Fibroblast of peridontal ligament (primary cell): ENCODE results near the gene ARMC7.

Experiments
- DNase-seq: peaks from one replicate; pipeline ENCODE4 v3.0.0-alpha.2; 2010; ENCODE audit errors: extremely low read depth

The ARMC7 gene

GRCh38 chr17:75078284-75079022 is 31.3 kb upstream of the ARMC7 start:
- peak; percentile 67 for DNase-seq

GRCh38 chr17:75079023-75079373 is 30.8 kb upstream of the ARMC7 start:
- DNase-seq, result no peak

- no peak for DNase-seq
Measured at GRCh38 chr17:75081611-75082540, 27.9 kb upstream of the ARMC7 start.

GRCh38 chr17:75082683-75083082 is 27.1 kb upstream of the ARMC7 start:
- no peak for DNase-seq

GRCh38 chr17:75084039-75084660 is 25.6 kb upstream of the ARMC7 start:
- DNase-seq, result no peak

GRCh38 chr17:75086496-75087181 is 23.1 kb upstream of the ARMC7 start:
- DNase-seq, result no peak

GRCh38 chr17:75087182-75087557 is 22.6 kb upstream of the ARMC7 start:
- DNase-seq, result no peak

- peak; percentile 75 for DNase-seq
Measured at GRCh38 chr17:75087558-75088453, 22.0 kb upstream of the ARMC7 start, which contains the start of gene SLC16A5. TSS of gene SLC16A5 (plus strand) at chr17:75087954. CDS start at chr17:75093637, 5,683 bp downstream.

- no peak for DNase-seq
Measured at GRCh38 chr17:75088465-75089417, 21.0 kb upstream of the ARMC7 start.

- DNase-seq, result no peak
Measured at GRCh38 chr17:75090871-75091854, 18.6 kb upstream of the ARMC7 start.

- DNase-seq, result no peak
Measured at GRCh38 chr17:75091855-75092327, 17.9 kb upstream of the ARMC7 start.

- no peak for DNase-seq
Measured at GRCh38 chr17:75093548-75094158, 16.1 kb upstream of the ARMC7 start.

GRCh38 chr17:75094871-75095399 is 14.8 kb upstream of the ARMC7 start:
- DNase-seq, result no peak

GRCh38 chr17:75096082-75096625 is 13.6 kb upstream of the ARMC7 start:
- no peak for DNase-seq

- no peak for DNase-seq
Measured at GRCh38 chr17:75097865-75098264, 11.9 kb upstream of the ARMC7 start.

- no peak for DNase-seq
Measured at GRCh38 chr17:75098861-75099260, 10.9 kb upstream of the ARMC7 start.

GRCh38 chr17:75099881-75100595 is 9.7 kb upstream of the ARMC7 start:
- no peak for DNase-seq
